HG03432 (cell line): Measurements from ENCODE around the gene OR4A16.

Source experiments
- ATAC-seq: cut with Tn5 transposase; IDR thresholded peaks from one replicate; pipeline ENCODE4 v1.9.1; 2021; ENCODE audit warnings: mild to moderate bottlenecking, moderate library complexity; ENCODE audit not compliant: unreplicated experiment

OR4A16 gene, protein sequence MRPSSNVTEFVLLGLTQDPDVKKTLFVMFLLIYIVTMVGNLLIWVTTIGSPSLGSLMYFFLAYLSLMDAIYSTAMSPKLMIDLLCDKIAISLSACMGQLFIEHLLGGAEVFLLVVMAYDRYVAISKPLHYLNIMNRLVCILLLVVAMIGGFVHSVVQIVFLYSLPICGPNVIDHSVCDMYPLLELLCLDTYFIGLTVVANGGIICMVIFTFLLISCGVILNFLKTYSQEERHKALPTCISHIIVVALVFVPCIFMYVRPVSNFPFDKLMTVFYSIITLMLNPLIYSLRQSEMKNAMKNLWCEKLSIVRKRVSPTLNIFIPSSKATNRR

DNA sequence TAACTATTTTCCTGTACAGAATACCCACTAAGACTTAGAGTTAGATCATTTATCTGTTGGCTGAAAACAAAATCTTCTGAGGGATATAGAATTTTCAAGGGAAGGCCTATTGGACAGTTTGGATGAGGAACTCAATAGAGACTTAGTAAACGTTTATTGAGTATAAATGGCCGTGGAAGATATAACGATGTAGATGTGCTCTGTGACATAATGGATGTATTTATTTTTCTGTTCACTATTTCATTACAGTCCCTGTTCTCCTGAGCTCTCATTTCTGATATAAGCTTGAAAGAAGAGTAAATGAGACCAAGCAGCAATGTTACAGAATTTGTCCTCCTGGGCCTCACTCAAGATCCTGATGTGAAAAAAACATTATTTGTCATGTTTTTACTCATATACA, at the start of gene OR4A16:
Gene OR4A16, plus strand, starts transcription at position 301 of the 400 bp plus-strand sequence. Its CDS starts 0 bp downstream, at position 301.
- ATAC-seq, result no peak

DNA sequence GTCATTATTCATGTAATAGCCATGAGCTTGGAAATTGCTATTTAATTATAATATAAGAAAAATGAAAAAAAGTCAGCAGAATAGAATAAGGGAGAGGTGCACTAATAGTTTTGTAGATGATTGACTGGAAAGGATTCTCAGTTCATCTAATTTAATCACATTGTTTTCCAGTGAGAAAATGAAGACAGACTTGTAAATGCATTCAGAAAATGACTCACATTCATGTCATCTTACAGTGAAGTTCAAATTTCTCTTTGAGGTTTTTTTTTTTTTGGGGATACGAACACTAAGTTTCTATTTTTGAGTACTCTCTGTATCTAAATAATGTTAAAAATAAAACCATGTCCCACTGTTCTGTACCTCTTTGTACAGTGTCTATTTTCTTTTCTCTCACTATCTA, 18.5 kb upstream of the OR4A16 start:
- no peak for ATAC-seq

DNA sequence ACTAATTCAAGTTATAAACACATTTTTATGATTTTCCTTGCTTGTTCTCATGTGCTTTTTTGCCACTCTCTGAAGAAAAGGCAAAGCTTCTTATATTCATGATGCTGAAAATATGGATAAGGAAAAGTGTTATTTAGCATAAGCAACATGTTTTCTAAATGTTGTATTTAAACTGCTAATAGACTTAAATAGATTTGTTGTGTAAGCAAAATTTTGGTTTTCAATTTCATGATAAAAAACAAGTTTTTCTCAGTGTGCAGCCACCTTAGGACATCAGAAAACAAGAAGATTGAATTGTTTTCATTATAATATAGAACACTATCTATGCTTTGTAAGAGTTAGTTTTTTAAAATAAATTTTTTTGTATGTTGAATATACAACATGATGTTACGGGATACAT, 2.3 kb downstream of the OR4A16 start:
- ATAC-seq, result no peak

DNA sequence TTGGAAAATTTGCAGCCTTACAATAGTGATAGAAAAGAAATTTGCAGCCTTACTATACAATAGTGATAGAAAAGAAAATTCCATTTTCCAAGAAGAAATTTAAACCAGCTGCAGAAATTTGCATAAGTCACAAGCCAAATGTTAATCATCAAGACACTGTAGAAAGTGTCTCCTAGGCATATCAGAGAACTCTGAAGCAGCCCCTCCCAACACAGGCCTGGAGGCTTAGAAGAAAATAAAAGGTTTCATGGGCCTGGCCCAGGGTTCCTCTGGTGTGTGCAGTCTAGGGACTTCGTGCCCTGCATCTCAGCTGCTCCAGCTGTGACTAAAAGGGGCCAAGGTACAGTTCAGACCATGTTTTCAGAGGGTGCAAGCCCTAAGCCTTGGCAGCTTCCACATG, 6.0 kb downstream of the OR4A16 start:
- ATAC-seq, result no peak

DNA sequence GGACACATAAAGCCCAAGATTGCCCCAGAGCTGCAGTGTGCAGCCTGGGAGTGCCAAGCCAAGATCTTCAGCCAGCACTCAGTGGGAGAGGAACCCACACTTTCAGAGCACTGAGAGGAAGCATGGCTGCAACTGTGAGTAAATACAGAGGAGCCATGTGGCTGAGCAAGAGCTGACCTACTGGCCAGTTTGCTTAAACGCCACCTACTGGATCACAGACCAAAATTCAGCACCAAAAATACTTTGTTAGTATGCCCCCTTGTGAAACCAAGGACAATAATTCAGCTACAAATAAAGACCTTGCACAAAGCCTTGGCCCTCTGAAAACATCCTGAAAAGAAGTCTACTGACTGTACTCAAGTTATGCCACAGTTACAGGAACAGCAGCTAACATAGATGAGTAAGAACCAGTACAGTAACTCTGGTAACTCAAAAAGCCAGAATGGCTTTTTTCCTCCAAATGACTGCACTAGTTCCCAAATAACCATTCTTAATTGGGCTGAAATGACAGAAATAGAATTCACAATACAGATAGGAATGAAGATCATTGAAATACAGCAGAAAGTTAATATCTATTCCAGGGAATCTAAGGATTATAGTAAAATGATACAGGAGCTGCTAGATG, 14.7 kb downstream of the OR4A16 start:
- no peak for ATAC-seq

DNA sequence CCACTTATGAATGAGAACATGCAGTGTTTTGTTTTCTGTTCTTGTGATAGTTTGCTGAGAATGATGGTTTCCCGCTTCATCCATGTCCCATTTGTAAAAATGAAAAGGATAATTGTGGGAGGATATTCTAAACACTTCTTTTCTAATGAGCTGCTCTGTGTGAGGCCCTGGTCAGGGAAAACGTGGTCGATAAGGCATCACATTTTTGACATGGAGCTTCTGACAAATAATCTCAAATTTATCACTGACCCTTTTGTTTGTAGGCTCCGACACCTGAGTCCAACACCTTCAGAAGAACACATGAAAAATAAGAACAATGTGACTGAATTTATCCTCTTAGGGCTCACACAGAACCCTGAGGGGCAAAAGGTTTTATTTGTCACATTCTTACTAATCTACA, 24.7 kb downstream of the OR4A16 start, which contains the start of gene OR4A15:
Gene OR4A15, plus strand, starts transcription at position 301 of the 400 bp plus-strand sequence. Its CDS starts 0 bp downstream, at position 301.
- no peak for ATAC-seq
